ENCODE results near the gene THBD. TPM values are rescaled to one million over a fixed set of nuclear protein-coding genes. Genes with fewer than 3 reads are reported as not detected.

THBD gene
- total RNA-seq, 1 donor from 2014 or later = 12.6 TPM

GRCh38 chr20:23037017-23037481 lies 12.4 kb downstream of the THBD start:
- no peak for DNase-seq (ENCODE audit: low read depth)
- Histone ChIP-seq H3K4me3 (ENCODE audit: low read depth, low read length) (no peak overlapping the region), H3K36me3 (ENCODE audit: control insufficient read depth, insufficient read depth, low read length) (no peaks in the 10 kb centered on the region), H3K27me3 (ENCODE audit: control insufficient read depth, insufficient read depth, low read length) (peaks cover 19% of the 10 kb centered on the region)
- no peak for TF ChIP-seq CTCF (IDR thresholded peaks at IDR 0.05; ENCODE audit: insufficient read depth, low read length, severe bottlenecking)
- no peak for FAIRE-seq

GRCh38 chr20:23036371-23036770 lies 13.1 kb downstream of the THBD start:
- Histone ChIP-seq H3K4me3 (ENCODE audit: low read depth, low read length) (no peak overlapping the region), H3K36me3 (ENCODE audit: control insufficient read depth, insufficient read depth, low read length) (no peaks in the 10 kb centered on the region), H3K27me3 (ENCODE audit: control insufficient read depth, insufficient read depth, low read length) (peaks cover 19% of the 10 kb centered on the region)
- no peak for TF ChIP-seq CTCF (IDR thresholded peaks at IDR 0.05; ENCODE audit: insufficient read depth, low read length, severe bottlenecking)
- FAIRE-seq (no peak), DNase-seq (ENCODE audit: low read depth) (no peak)

GRCh38 chr20:23035731-23036130 lies 13.7 kb downstream of the THBD start:
- peaks cover 19% of the 10 kb centered on the region for H3K27me3 ChIP-seq (ENCODE audit: control insufficient read depth, insufficient read depth, low read length)
- FAIRE-seq (no peak), DNase-seq (ENCODE audit: low read depth) (no peak)
- H3K4me3 ChIP-seq (ENCODE audit: low read depth, low read length) = no peak overlapping the region
- H3K36me3 ChIP-seq (ENCODE audit: control insufficient read depth, insufficient read depth, low read length) = no peaks in the 10 kb centered on the region
- no peak for TF ChIP-seq CTCF (IDR thresholded peaks at IDR 0.05; ENCODE audit: insufficient read depth, low read length, severe bottlenecking)

GRCh38 chr20:23034721-23035671 lies 14.5 kb downstream of the THBD start, which contains the start of gene SSTR4:
SSTR4 (plus strand) TSS chr20:23035312; CDS start chr20:23035484, 172 bp downstream.
- DNase-seq (ENCODE audit: low read depth) = no peak
- no peak within 1 kb of the TSS for H3K4me3 ChIP-seq (ENCODE audit: low read depth, low read length)
- TF ChIP-seq CTCF (IDR thresholded peaks at IDR 0.05; ENCODE audit: insufficient read depth, low read length, severe bottlenecking) = no peak

GRCh38 chr20:23033918-23034317 lies 15.6 kb downstream of the THBD start:
- DNase-seq (ENCODE audit: low read depth) = no peak
- no peak for TF ChIP-seq CTCF (IDR thresholded peaks at IDR 0.05; ENCODE audit: insufficient read depth, low read length, severe bottlenecking)
- Histone ChIP-seq H3K4me3 (ENCODE audit: low read depth, low read length) (no peak overlapping the region), H3K36me3 (ENCODE audit: control insufficient read depth, insufficient read depth, low read length) (no peaks in the 10 kb centered on the region), H3K27me3 (ENCODE audit: control insufficient read depth, insufficient read depth, low read length) (peaks cover 19% of the 10 kb centered on the region)
- FAIRE-seq = no peak

More at GRCh38 chr20:23034721-23035671, 14.5 kb downstream of the THBD start, which contains the start of gene SSTR4:
- no peak for FAIRE-seq
- Histone ChIP-seq H3K36me3 (ENCODE audit: control insufficient read depth, insufficient read depth, low read length) (no peaks in the 10 kb centered on the region), H3K27me3 (ENCODE audit: control insufficient read depth, insufficient read depth, low read length) (peaks cover 19% of the 10 kb centered on the region)
